Ectodermal cell (in vitro differentiated cells): ENCODE measurements around the gene SNCB.

Experiments
- H3K27ac ChIP-seq: 2 replicates; pipeline ENCODE4 v1.7.0; 2013; ENCODE audit warnings: mild to moderate bottlenecking, low read depth, low read length; ENCODE audit not compliant: insufficient read depth, poor library complexity, severe bottlenecking
- H3K27me3 ChIP-seq: 2 replicates; pipeline ENCODE4 v1.7.0; 2013; ENCODE audit warnings: mild to moderate bottlenecking, low read length; ENCODE audit not compliant: insufficient read depth, control insufficient read depth, poor library complexity, severe bottlenecking
- H3K36me3 ChIP-seq: one replicate; pipeline ENCODE4 v1.7.0; 2013; ENCODE audit warnings: low read length; ENCODE audit not compliant: control insufficient read depth, insufficient read depth
- H3K4me1 ChIP-seq: one replicate; pipeline ENCODE4 v1.7.0; 2013; ENCODE audit warnings: low read length; ENCODE audit not compliant: control insufficient read depth, insufficient read depth
- H3K4me3 ChIP-seq: 2 replicates; pipeline ENCODE4 v1.7.0; 2013; ENCODE audit warnings: low read depth, low read length, control low read depth; ENCODE audit not compliant: insufficient read depth
- H3K9me3 ChIP-seq: 2 replicates; pipeline ENCODE4 v1.7.0; 2013; ENCODE audit warnings: mild to moderate bottlenecking, low read length, moderate library complexity; ENCODE audit not compliant: control insufficient read depth
- WGBS, 2 experiments: methylation state at CpG; one replicate each; pipeline ENCODE4 v1.1.7; 2013; ENCODE audit warnings: missing lambda C conversion rate in 2 of 2; 5-methylcytosine and 5-hydroxymethylcytosine counted together

Gene SNCB

DNA sequence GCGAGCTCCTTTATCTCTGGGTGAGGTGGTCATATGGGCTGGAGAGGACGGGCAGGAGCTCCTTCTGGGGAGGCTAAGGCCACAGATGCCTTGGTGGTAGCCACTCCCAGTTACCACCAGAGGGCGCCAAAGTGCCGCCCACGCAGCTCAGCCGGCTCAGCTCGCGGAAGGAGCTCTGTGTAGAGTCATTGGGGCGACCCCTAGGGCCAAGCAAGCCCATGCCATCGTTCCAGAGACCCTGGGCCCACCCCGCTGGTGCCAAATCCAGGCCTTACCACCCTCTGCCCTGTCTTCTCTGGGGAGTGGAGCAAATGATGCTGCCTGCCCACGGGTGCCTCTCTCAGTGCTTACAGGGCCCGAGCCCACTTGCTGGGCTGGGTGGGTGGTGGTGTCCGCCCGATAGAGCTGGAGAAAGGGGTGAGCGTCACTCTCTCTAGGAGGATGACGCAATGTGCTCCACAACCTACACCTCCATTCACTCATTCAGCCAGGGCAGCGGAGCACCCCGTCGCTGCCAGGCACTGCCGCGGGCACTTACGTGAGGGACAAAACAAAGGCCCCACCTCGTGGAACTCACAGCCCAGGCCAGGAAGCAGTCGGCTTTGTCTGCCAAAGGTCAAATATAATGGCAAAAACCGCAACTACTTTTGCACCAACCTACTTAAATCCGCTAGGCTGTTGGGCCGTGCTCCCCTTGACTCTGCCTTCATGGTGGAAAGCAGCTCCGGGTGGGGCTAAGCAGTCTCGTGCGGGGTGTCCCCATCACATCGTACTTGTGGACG lies 30.7 kb upstream of the SNCB start:
- 62 to 63% methylated on average over 33 of the region's 33 CpGs for WGBS, 2 experiments
- H3K4me3 ChIP-seq = no peak overlapping the region

GRCh38 chr5:176660530-176660859 lies 30.2 kb upstream of the SNCB start:
- H3K9me3 ChIP-seq = no peaks in the 10 kb centered on the region
- H3K27me3 ChIP-seq = no peaks in the 10 kb centered on the region
- H3K4me3 ChIP-seq = no peak overlapping the region
- H3K27ac ChIP-seq = no peak overlapping the region
- no peaks in the 10 kb centered on the region for H3K36me3 ChIP-seq
- peaks cover 7% of the 10 kb centered on the region for H3K4me1 ChIP-seq
- 23 to 32% methylated on average over 1 of the region's 1 CpG for WGBS, 2 experiments

More for the DNA sequence above, 30.7 kb upstream of the SNCB start:
- H3K27me3 ChIP-seq = no peaks in the 10 kb centered on the region
- peaks cover 7% of the 10 kb centered on the region for H3K4me1 ChIP-seq
- H3K9me3 ChIP-seq = no peaks in the 10 kb centered on the region
- no peaks in the 10 kb centered on the region for H3K36me3 ChIP-seq
- H3K27ac ChIP-seq = no peak overlapping the region

DNA sequence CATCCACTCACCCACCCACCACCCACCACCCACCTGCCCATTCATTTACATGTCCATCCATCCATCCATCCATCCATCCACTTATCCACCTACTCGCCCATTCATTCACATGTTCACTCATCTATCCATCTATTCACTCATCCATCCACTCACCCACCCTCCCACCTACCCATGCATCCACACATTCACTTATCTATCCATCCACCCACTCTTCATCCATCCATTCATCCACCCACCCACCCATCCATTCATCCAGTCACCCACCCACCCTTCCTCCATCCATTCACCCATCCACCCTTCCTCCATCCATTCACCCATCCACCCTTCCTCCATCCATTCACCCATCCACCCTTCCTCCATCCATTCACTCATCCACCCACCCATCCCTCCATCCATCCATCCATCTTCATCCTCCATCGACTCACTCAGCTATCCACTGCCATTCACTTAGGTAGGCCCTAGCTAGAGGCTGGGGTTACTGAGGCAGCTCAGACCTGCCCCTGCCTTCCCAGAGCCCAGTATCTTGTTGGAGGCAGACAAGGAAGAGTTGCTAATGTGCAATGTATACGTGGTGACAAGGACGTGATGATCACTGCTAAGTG lies 29.6 kb upstream of the SNCB start:
- no peaks in the 10 kb centered on the region for H3K9me3 ChIP-seq
- no peaks in the 10 kb centered on the region for H3K27me3 ChIP-seq
- WGBS, 2 experiments = 71 to 80% methylated on average over 4 of the region's 4 CpGs
- no peak overlapping the region for H3K27ac ChIP-seq
- no peaks in the 10 kb centered on the region for H3K36me3 ChIP-seq
- peaks cover 7% of the 10 kb centered on the region for H3K4me1 ChIP-seq
- H3K4me3 ChIP-seq = no peak overlapping the region

DNA sequence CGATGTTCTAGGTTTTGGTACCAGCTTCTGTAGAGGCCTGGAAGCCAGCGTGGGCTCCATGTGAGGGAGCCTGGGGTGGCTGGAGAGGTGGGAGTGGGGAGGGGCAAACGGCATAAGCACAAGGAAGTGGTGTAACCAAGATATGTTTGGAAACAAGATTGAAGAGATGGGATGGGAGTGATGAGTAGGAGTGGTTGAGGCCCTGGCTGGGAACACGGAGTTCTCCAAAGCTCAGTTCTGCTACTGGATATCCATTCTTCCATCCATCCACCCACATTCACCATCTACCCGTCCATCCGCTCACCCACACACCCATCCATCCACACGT lies 29.1 kb upstream of the SNCB start:
- Histone ChIP-seq H3K4me3 (no peak overlapping the region), H3K36me3 (no peaks in the 10 kb centered on the region), H3K4me1 (peaks cover 5% of the 10 kb centered on the region), H3K27me3 (no peaks in the 10 kb centered on the region), H3K27ac (no peak overlapping the region), H3K9me3 (no peaks in the 10 kb centered on the region)
- WGBS, 2 experiments = 82 to 88% methylated on average over 7 of the region's 7 CpGs

- no peaks in the 10 kb centered on the region for H3K36me3 ChIP-seq
- no peaks in the 10 kb centered on the region for H3K9me3 ChIP-seq
- 86 to 89% methylated on average over 11 of the region's 11 CpGs for WGBS, 2 experiments
- H3K4me3 ChIP-seq = no peak overlapping the region
- H3K27ac ChIP-seq = no peak overlapping the region
- H3K4me1 ChIP-seq = no peaks in the 10 kb centered on the region
- H3K27me3 ChIP-seq = no peaks in the 10 kb centered on the region
Measured at GRCh38 chr5:176658817-176659511, 28.6 kb upstream of the SNCB start.

GRCh38 chr5:176658007-176658599 lies 27.8 kb upstream of the SNCB start:
- Histone ChIP-seq H3K27ac (no peak overlapping the region), H3K4me1 (no peaks in the 10 kb centered on the region), H3K36me3 (no peaks in the 10 kb centered on the region), H3K4me3 (no peak overlapping the region), H3K27me3 (no peaks in the 10 kb centered on the region), H3K9me3 (no peaks in the 10 kb centered on the region)
- 63 to 68% methylated on average over 14 of the region's 14 CpGs for WGBS, 2 experiments

DNA sequence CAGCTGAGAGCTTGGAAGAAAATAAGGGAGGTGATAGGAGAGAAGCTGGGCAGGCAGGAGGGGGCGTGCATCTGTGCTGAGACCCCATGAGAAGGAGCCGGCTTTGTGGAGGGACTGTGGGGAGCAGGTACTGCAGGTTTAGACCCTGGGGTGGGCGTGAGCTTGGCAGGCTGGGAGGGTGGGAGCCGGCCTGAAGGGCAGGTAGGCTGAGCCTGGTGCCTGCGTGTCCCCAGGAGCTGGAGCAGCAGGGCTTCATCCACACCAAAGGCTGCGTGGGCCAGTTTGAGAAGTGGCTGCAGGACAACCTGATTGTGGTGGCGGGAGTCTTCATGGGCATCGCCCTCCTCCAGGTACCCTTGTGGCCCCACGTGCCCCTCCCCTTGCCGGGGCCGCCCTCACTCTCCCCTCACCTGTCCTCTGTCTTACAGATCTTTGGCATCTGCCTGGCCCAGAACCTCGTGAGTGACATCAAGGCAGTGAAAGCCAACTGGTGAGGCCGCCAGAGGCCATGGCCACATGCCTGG lies 26.2 kb upstream of the SNCB start:
- Histone ChIP-seq H3K9me3 (no peaks in the 10 kb centered on the region), H3K36me3 (no peaks in the 10 kb centered on the region), H3K27me3 (no peaks in the 10 kb centered on the region), H3K4me3 (no peak overlapping the region), H3K4me1 (peaks cover under 1% of the 10 kb centered on the region), H3K27ac (no peak overlapping the region)
- WGBS, 2 experiments = 91 to 92% methylated on average over 13 of the region's 13 CpGs

- Histone ChIP-seq H3K27ac (no peak overlapping the region), H3K36me3 (no peaks in the 10 kb centered on the region), H3K27me3 (no peaks in the 10 kb centered on the region), H3K4me1 (peaks cover 8% of the 10 kb centered on the region), H3K9me3 (no peaks in the 10 kb centered on the region), H3K4me3 (no peak overlapping the region)
- 87 to 89% methylated on average over 14 of the region's 14 CpGs for WGBS, 2 experiments
Measured at GRCh38 chr5:176654856-176655255, 24.5 kb upstream of the SNCB start.

DNA sequence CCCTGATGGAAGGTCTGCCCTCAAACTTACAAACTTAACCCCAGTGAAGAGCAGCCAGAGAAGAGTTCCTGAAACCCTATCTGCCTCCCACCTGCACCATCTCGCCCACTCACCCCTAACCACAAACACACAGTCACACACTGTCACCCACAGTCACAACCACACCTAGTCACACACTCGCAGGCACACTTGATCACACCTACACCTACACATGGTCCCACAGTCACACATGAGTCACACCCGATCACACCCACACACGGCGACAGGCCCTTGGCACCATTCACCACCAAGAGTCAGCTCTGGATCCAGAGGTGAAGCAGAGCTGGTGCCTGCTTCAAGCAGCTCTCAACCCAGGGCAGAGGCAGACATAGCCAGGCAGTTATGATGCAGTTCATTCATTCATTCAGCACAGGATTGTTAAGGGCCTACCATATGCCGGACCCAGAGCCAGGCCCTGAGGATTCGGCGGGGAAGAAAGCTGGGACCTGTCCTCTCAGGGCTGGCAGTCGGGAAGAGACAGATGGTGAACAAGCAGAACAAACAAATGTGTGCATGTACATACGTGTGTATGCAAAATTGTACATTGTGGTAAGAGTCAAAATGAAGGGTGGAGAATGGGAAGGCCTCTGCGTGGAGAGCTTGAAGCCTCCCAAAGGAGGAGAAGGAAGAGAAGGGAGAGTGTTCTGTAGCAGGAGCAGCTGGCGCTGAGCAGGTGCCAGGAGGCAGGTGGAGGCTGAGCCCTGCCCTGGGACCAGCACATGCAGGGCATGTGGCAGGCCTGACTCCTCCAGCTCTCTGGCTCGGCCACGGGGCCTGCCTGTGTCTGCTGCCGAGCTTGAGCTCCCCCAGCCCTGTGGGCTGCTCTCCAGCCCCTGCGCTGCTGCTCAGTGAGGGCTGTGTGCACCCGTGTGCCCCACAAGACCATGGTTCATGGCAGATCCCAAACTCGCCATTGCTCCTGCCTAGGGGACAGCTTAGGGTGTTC lies 23.4 kb upstream of the SNCB start:
- peaks cover 8% of the 10 kb centered on the region for H3K4me1 ChIP-seq
- H3K4me3 ChIP-seq = no peak overlapping the region
- H3K9me3 ChIP-seq = no peaks in the 10 kb centered on the region
- WGBS, 2 experiments = 91 to 93% methylated on average over 18 of the region's 18 CpGs
- no peak overlapping the region for H3K27ac ChIP-seq
- H3K36me3 ChIP-seq = no peaks in the 10 kb centered on the region
- H3K27me3 ChIP-seq = no peaks in the 10 kb centered on the region
